GM18873 (cell line): ENCODE data around the gene KCNJ4.
"Not testable (repeated sequence)": the region's sequence is repeated elsewhere in the genome, so short reads cannot be mapped to it uniquely, and the experiment has no call there.

Experiments
- ATAC-seq: cut with Tn5 transposase; IDR thresholded peaks from one replicate; pipeline ENCODE4 v1.9.1; 2021; ENCODE audit warnings: mild to moderate bottlenecking, moderate library complexity, moderate number of reproducible peaks; ENCODE audit not compliant: unreplicated experiment, low FRiP score

The KCNJ4 gene

GRCh38 chr22:38474003-38474607, 19.1 kb upstream of the KCNJ4 start:
- ATAC-seq, result no peak

- no peak for ATAC-seq
These were observed 16.2 kb upstream of the KCNJ4 start for GRCh38 chr22:38471237-38471636.

GRCh38 chr22:38470179-38470578, 15.2 kb upstream of the KCNJ4 start:
- ATAC-seq, result not testable (repeated sequence)

- no peak for ATAC-seq
These were observed 14.3 kb upstream of the KCNJ4 start for GRCh38 chr22:38469306-38469781.

GRCh38 chr22:38468443-38469305, 13.7 kb upstream of the KCNJ4 start:
- no peak for ATAC-seq

- ATAC-seq, result no peak
These were observed 13.0 kb upstream of the KCNJ4 start, which contains the start of gene KDELR3 for GRCh38 chr22:38467904-38468442. Gene KDELR3, plus strand, starts transcription at chr22:38468096. Its CDS starts 138 bp downstream, at chr22:38468234.

GRCh38 chr22:38467438-38467903, 12.5 kb upstream of the KCNJ4 start:
- no peak for ATAC-seq

GRCh38 chr22:38465673-38466490, 10.9 kb upstream of the KCNJ4 start:
- ATAC-seq, result no peak

- no peak for ATAC-seq
These were observed 10.1 kb upstream of the KCNJ4 start for GRCh38 chr22:38464992-38465672.

- no peak for ATAC-seq
These were observed 8.2 kb upstream of the KCNJ4 start for GRCh38 chr22:38462960-38463784.

GRCh38 chr22:38461414-38462081, 6.5 kb upstream of the KCNJ4 start:
- ATAC-seq, result no peak

GRCh38 chr22:38461057-38461413, 6.0 kb upstream of the KCNJ4 start:
- ATAC-seq, result no peak

- no peak for ATAC-seq
These were observed 5.4 kb upstream of the KCNJ4 start for GRCh38 chr22:38460426-38460840.

- ATAC-seq, result no peak
These were observed 2.1 kb upstream of the KCNJ4 start for GRCh38 chr22:38456841-38457699.

GRCh38 chr22:38456272-38456835, 1.4 kb upstream of the KCNJ4 start:
- no peak for ATAC-seq

- no peak for ATAC-seq
These were observed 702 bp upstream of the KCNJ4 start for GRCh38 chr22:38455530-38456271.
